WTC11 (cell line): ENCODE measurements around the gene CDKN2AIP. TPM values are rescaled to one million over a fixed set of nuclear protein-coding genes. Genes with fewer than 3 reads are reported as not detected.

Source experiments
- ATAC-seq: fragments of 200-7000 bp; cut with Tn5 transposase; 2 replicates; pipeline ENCODE4 v1.10.0; 2021; ENCODE audit warnings: mild to moderate bottlenecking, moderate library complexity
- CTCF ChIA-PET: fragments of 300-600 bp; sonication (Branson Sonifier 250); formaldehyde crosslinking; loops from one replicate; lab custom pipeline; 2021; ENCODE audit warnings: antibody characterized with exemption; lab: Charles Lee
- POLR2A ChIA-PET: fragments of 350-600 bp; sonication (Branson Sonifier 250); formaldehyde crosslinking; loops from one replicate; lab custom pipeline; 2021; ENCODE audit warnings: antibody characterized with exemption; lab: Charles Lee
- DNase-seq: peaks from one replicate; pipeline ENCODE4 v3.0.0; 2021; ENCODE audit warnings: low spot score
- H3K27ac Mint-ChIP-seq: 2 replicates; pipeline ENCODE4 v1.8.0; 2021; ENCODE audit warnings: mixed read lengths
- H3K27me3 Mint-ChIP-seq: 2 replicates; pipeline ENCODE4 v1.8.0; 2021; ENCODE audit warnings: low read depth, mild to moderate bottlenecking, moderate library complexity, mixed read lengths
- H3K36me3 Mint-ChIP-seq: 2 replicates; pipeline ENCODE4 v1.8.0; 2021; ENCODE audit warnings: mixed read lengths
- H3K4me1 Mint-ChIP-seq: 2 replicates; pipeline ENCODE4 v1.8.0; 2022; ENCODE audit warnings: mixed read lengths
- H3K4me3 Mint-ChIP-seq: 2 replicates; pipeline ENCODE4 v1.8.0; 2021; ENCODE audit warnings: mild to moderate bottlenecking, moderate library complexity, mixed read lengths
- H3K9me3 Mint-ChIP-seq: 2 replicates; pipeline ENCODE4 v1.8.0; 2021; ENCODE audit warnings: mixed read lengths
- AR ChIP-seq: fragments of 250-450 bp; sonication (Bioruptor Pico); IDR thresholded peaks from 2 replicates; pipeline ENCODE4 v1.9.0; 2021; ENCODE audit warnings: mild to moderate bottlenecking
- ATF1 ChIP-seq: sonication (generic); formaldehyde crosslinking; IDR thresholded peaks from 2 replicates; pipeline ENCODE4 v1.8.1; 2023; ENCODE audit warnings: mild to moderate bottlenecking, moderate library complexity, missing genetic modification reagents
- ELF4 ChIP-seq: sonication (generic); formaldehyde crosslinking; IDR thresholded peaks from 2 replicates; pipeline ENCODE4 v1.8.1; 2022; ENCODE audit warnings: low read depth, mild to moderate bottlenecking, moderate library complexity, missing genetic modification reagents
- FOXJ3 ChIP-seq: sonication (generic); formaldehyde crosslinking; IDR thresholded peaks from 2 replicates; pipeline ENCODE4 v1.9.0; 2021; ENCODE audit warnings: missing genetic modification reagents, mild to moderate bottlenecking, borderline replicate concordance
- SMAD3 ChIP-seq: sonication (generic); formaldehyde crosslinking; IDR thresholded peaks from 2 replicates; pipeline ENCODE4 v1.8.0; 2022; ENCODE audit warnings: missing genetic modification reagents, mild to moderate bottlenecking, borderline replicate concordance
- USF1 ChIP-seq: sonication (generic); formaldehyde crosslinking; IDR thresholded peaks from 2 replicates; pipeline ENCODE4 v1.8.0; 2022; ENCODE audit warnings: mild to moderate bottlenecking, missing genetic modification reagents
- total RNA-seq: library from RNA; stranded (reverse); gene quantifications from 3 replicates; pipeline ENCODE4 v1.2.3, GENCODE V29; 2021
- TF ChIP-seq, protein P1 (sequence below): sonication (generic); formaldehyde crosslinking; IDR thresholded peaks from 2 replicates; pipeline ENCODE4 v1.8.1; 2023; ENCODE audit warnings: mild to moderate bottlenecking, missing genetic modification reagents, moderate library complexity
- TF ChIP-seq, protein P2 (sequence below): sonication (generic); formaldehyde crosslinking; IDR thresholded peaks from 2 replicates; pipeline ENCODE4 v1.8.0; 2022; ENCODE audit warnings: missing genetic modification reagents
- TF ChIP-seq, protein P3 (sequence below): sonication (generic); formaldehyde crosslinking; IDR thresholded peaks from 2 replicates; pipeline ENCODE4 v1.8.0; 2023; ENCODE audit warnings: missing genetic modification reagents, mild to moderate bottlenecking, borderline replicate concordance
- TF ChIP-seq, protein P4 (sequence below): fragments of 250-450 bp; sonication (Bioruptor Pico); IDR thresholded peaks from 2 replicates; pipeline ENCODE4 v1.9.0; 2021; ENCODE audit warnings: moderate library complexity, mild to moderate bottlenecking, inconsistent platforms, borderline replicate concordance
- TF ChIP-seq, protein P5 (sequence below): sonication (generic); formaldehyde crosslinking; IDR thresholded peaks from 2 replicates; pipeline ENCODE4 v1.8.1; 2022; ENCODE audit warnings: missing genetic modification reagents, borderline replicate concordance

Gene CDKN2AIP
- total RNA-seq, 1 experiment from 2014 or later: 13.7 TPM

GRCh38 chr4:183436417-183436816, 8.0 kb upstream of the CDKN2AIP start:
- DNase-seq (no peak), ATAC-seq (peak; percentile 89)
- Mint-ChIP-seq H3K27me3 (peaks cover 14% of the 10 kb centered on the region), H3K9me3 (peaks cover 15% of the 10 kb centered on the region), H3K4me1 (peaks cover 30% of the 10 kb centered on the region), H3K27ac (no peak overlapping the region), H3K36me3 (peaks cover 18% of the 10 kb centered on the region), H3K4me3 (no peak overlapping the region)
- ChIA-PET POLR2A (no interaction called here), CTCF (interaction anchor here (0.6 to 0.7 kb wide), 2 partner anchors 13 to 513 kb away, joined by 3 to 5 read pairs; no protein-coding TSS in a partner anchor)
- TF ChIP-seq, protein P1, sequence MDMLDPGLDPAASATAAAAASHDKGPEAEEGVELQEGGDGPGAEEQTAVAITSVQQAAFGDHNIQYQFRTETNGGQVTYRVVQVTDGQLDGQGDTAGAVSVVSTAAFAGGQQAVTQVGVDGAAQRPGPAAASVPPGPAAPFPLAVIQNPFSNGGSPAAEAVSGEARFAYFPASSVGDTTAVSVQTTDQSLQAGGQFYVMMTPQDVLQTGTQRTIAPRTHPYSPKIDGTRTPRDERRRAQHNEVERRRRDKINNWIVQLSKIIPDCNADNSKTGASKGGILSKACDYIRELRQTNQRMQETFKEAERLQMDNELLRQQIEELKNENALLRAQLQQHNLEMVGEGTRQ (CRISPR knock-in tag): peak; percentile 85
- TF ChIP-seq USF1: peak; percentile 76
- TF ChIP-seq, protein P2, sequence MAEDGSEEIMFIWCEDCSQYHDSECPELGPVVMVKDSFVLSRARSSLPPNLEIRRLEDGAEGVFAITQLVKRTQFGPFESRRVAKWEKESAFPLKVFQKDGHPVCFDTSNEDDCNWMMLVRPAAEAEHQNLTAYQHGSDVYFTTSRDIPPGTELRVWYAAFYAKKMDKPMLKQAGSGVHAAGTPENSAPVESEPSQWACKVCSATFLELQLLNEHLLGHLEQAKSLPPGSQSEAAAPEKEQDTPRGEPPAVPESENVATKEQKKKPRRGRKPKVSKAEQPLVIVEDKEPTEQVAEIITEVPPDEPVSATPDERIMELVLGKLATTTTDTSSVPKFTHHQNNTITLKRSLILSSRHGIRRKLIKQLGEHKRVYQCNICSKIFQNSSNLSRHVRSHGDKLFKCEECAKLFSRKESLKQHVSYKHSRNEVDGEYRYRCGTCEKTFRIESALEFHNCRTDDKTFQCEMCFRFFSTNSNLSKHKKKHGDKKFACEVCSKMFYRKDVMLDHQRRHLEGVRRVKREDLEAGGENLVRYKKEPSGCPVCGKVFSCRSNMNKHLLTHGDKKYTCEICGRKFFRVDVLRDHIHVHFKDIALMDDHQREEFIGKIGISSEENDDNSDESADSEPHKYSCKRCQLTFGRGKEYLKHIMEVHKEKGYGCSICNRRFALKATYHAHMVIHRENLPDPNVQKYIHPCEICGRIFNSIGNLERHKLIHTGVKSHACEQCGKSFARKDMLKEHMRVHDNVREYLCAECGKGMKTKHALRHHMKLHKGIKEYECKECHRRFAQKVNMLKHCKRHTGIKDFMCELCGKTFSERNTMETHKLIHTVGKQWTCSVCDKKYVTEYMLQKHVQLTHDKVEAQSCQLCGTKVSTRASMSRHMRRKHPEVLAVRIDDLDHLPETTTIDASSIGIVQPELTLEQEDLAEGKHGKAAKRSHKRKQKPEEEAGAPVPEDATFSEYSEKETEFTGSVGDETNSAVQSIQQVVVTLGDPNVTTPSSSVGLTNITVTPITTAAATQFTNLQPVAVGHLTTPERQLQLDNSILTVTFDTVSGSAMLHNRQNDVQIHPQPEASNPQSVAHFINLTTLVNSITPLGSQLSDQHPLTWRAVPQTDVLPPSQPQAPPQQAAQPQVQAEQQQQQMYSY (CRISPR knock-in tag): no peak

GRCh38 chr4:183437452-183437851, 7.0 kb upstream of the CDKN2AIP start:
- ChIA-PET CTCF (interaction anchor here (0.8 kb wide), 1 partner anchor 30 kb away, joined by 3 read pairs; no protein-coding TSS in a partner anchor), POLR2A (no interaction called here)
- peaks cover 32% of the 10 kb centered on the region for H3K4me1 Mint-ChIP-seq
- no peak for TF ChIP-seq ATF1 (CRISPR knock-in tag)
- TF ChIP-seq, protein P3, sequence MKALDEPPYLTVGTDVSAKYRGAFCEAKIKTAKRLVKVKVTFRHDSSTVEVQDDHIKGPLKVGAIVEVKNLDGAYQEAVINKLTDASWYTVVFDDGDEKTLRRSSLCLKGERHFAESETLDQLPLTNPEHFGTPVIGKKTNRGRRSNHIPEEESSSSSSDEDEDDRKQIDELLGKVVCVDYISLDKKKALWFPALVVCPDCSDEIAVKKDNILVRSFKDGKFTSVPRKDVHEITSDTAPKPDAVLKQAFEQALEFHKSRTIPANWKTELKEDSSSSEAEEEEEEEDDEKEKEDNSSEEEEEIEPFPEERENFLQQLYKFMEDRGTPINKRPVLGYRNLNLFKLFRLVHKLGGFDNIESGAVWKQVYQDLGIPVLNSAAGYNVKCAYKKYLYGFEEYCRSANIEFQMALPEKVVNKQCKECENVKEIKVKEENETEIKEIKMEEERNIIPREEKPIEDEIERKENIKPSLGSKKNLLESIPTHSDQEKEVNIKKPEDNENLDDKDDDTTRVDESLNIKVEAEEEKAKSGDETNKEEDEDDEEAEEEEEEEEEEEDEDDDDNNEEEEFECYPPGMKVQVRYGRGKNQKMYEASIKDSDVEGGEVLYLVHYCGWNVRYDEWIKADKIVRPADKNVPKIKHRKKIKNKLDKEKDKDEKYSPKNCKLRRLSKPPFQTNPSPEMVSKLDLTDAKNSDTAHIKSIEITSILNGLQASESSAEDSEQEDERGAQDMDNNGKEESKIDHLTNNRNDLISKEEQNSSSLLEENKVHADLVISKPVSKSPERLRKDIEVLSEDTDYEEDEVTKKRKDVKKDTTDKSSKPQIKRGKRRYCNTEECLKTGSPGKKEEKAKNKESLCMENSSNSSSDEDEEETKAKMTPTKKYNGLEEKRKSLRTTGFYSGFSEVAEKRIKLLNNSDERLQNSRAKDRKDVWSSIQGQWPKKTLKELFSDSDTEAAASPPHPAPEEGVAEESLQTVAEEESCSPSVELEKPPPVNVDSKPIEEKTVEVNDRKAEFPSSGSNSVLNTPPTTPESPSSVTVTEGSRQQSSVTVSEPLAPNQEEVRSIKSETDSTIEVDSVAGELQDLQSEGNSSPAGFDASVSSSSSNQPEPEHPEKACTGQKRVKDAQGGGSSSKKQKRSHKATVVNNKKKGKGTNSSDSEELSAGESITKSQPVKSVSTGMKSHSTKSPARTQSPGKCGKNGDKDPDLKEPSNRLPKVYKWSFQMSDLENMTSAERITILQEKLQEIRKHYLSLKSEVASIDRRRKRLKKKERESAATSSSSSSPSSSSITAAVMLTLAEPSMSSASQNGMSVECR: no peak
- TF ChIP-seq SMAD3: no peak
- TF ChIP-seq, protein P4, sequence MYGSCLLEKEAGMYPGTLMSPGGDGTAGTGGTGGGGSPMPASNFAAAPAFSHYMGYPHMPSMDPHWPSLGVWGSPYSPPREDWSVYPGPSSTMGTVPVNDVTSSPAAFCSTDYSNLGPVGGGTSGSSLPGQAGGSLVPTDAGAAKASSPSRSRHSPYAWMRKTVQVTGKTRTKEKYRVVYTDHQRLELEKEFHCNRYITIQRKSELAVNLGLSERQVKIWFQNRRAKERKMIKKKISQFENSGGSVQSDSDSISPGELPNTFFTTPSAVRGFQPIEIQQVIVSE: no peak
- no peak for DNase-seq
- no peak overlapping the region for H3K4me3 Mint-ChIP-seq
- peaks cover 14% of the 10 kb centered on the region for H3K36me3 Mint-ChIP-seq
- no peak overlapping the region for H3K27ac Mint-ChIP-seq
- peaks cover 14% of the 10 kb centered on the region for H3K27me3 Mint-ChIP-seq
- no peak for ATAC-seq
- peaks cover 13% of the 10 kb centered on the region for H3K9me3 Mint-ChIP-seq

DNA sequence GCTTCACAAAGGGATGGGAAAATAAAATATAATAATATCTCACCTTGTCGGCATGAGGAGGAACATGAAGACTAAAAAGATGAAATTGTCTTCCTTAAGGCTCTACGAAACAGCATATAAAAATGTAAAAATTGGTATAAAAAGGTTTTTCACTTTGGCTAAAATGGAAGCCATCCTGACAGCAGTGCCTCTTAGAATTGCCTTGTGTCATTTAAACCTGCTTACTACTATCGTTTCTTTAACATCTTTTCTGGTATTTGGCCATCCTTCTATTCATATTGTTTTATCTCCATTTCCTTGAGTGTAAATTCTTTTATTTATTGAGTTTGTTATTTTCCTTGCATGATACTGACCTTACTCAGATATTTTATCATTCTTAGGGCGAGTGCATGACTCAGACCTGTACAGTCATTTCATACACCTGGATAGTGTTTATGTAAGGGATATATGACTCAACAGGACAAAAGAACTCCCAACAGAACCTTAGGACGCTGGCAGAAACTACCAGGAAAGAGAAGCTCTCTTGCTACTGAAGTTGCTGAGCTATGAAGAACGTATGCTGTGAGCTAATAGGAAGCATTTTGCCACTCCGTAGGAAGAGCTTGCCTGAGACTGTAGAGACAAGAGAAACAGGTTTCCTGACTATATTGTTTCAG, 5.8 kb upstream of the CDKN2AIP start:
- H3K9me3 Mint-ChIP-seq: peaks cover 7% of the 10 kb centered on the region
- no peak overlapping the region for H3K4me3 Mint-ChIP-seq
- no peak overlapping the region; the same call in 1 of the 2 replicates for H3K27ac Mint-ChIP-seq
- H3K4me1 Mint-ChIP-seq: peaks cover 39% of the 10 kb centered on the region
- H3K36me3 Mint-ChIP-seq: peaks cover 7% of the 10 kb centered on the region
- H3K27me3 Mint-ChIP-seq: peaks cover 13% of the 10 kb centered on the region
- DNase-seq: no peak
- ATAC-seq: no peak
- CTCF ChIA-PET: interaction anchor here (0.6 to 0.7 kb wide), 2 partner anchors 31 to 164 kb away, joined by 3 to 4 read pairs; no protein-coding TSS in a partner anchor
- POLR2A ChIA-PET: no interaction called here
- TF ChIP-seq USF1: no peak
- TF ChIP-seq AR: no peak
- TF ChIP-seq, protein P5, sequence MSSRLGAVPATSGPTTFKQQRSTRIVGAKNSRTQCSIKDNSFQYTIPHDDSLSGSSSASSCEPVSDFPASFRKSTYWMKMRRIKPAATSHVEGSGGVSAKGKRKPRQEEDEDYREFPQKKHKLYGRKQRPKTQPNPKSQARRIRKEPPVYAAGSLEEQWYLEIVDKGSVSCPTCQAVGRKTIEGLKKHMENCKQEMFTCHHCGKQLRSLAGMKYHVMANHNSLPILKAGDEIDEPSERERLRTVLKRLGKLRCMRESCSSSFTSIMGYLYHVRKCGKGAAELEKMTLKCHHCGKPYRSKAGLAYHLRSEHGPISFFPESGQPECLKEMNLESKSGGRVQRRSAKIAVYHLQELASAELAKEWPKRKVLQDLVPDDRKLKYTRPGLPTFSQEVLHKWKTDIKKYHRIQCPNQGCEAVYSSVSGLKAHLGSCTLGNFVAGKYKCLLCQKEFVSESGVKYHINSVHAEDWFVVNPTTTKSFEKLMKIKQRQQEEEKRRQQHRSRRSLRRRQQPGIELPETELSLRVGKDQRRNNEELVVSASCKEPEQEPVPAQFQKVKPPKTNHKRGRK (CRISPR knock-in tag): no peak
- TF ChIP-seq, protein P1 (CRISPR knock-in tag): no peak
- no peak for TF ChIP-seq ELF4
- TF ChIP-seq FOXJ3 (CRISPR knock-in tag): no peak
